IPS-11a (cell line): ENCODE data around the gene ACTN1.

ENCODE experiments used
- H3K4me3 ChIP-seq: one replicate; pipeline ENCODE4 v1.5.1; 2013; ENCODE audit warnings: low read depth, low read length, control low read depth

The ACTN1 gene

GRCh38 chr14:68951800-68952530, 27.1 kb downstream of the ACTN1 start:
- no peak overlapping the region for H3K4me3 ChIP-seq

- H3K4me3 ChIP-seq = no peak overlapping the region
These were observed 27.9 kb downstream of the ACTN1 start for GRCh38 chr14:68951035-68951797.

- no peak overlapping the region for H3K4me3 ChIP-seq
These were observed 29.0 kb downstream of the ACTN1 start for GRCh38 chr14:68950111-68950510.

GRCh38 chr14:68949601-68949965, 29.5 kb downstream of the ACTN1 start:
- H3K4me3 ChIP-seq = no peak overlapping the region

GRCh38 chr14:68948686-68949600, 30.2 kb downstream of the ACTN1 start:
- H3K4me3 ChIP-seq = no peak overlapping the region

- no peak overlapping the region for H3K4me3 ChIP-seq
These were observed 31.3 kb downstream of the ACTN1 start for GRCh38 chr14:68947802-68948201.

- H3K4me3 ChIP-seq = no peak overlapping the region
These were observed 32.6 kb downstream of the ACTN1 start for GRCh38 chr14:68946489-68946822.

- no peak overlapping the region for H3K4me3 ChIP-seq
These were observed 33.3 kb downstream of the ACTN1 start for GRCh38 chr14:68945585-68946488.

GRCh38 chr14:68945190-68945584, 33.9 kb downstream of the ACTN1 start:
- no peak overlapping the region for H3K4me3 ChIP-seq

- no peak overlapping the region for H3K4me3 ChIP-seq
These were observed 34.9 kb downstream of the ACTN1 start for GRCh38 chr14:68944162-68944561.

- H3K4me3 ChIP-seq = no peak overlapping the region
These were observed 36.0 kb downstream of the ACTN1 start for GRCh38 chr14:68943107-68943506.

- H3K4me3 ChIP-seq = no peak overlapping the region
These were observed 36.6 kb downstream of the ACTN1 start for GRCh38 chr14:68942296-68943035.

GRCh38 chr14:68941820-68942219, 37.3 kb downstream of the ACTN1 start:
- H3K4me3 ChIP-seq = no peak overlapping the region

GRCh38 chr14:68940614-68941185, 38.4 kb downstream of the ACTN1 start:
- H3K4me3 ChIP-seq = no peak overlapping the region

- H3K4me3 ChIP-seq = no peak overlapping the region
These were observed 39.0 kb downstream of the ACTN1 start for GRCh38 chr14:68939893-68940613.

- no peak overlapping the region for H3K4me3 ChIP-seq
These were observed 39.8 kb downstream of the ACTN1 start for GRCh38 chr14:68939181-68939892.

- no peak overlapping the region for H3K4me3 ChIP-seq
These were observed 40.6 kb downstream of the ACTN1 start for GRCh38 chr14:68938271-68939150.
